ENCODE data around the gene ABCC8. TPM values are rescaled to one million over a fixed set of nuclear protein-coding genes. Genes with fewer than 3 reads are reported as not detected.

ABCC8 gene
- total and polyA plus RNA-seq, 2 of the 8 experiments (the other 6 are each of a cell fraction or from before 2014, with no cell fraction given) = 3.7 to 4.9 TPM

DNA sequence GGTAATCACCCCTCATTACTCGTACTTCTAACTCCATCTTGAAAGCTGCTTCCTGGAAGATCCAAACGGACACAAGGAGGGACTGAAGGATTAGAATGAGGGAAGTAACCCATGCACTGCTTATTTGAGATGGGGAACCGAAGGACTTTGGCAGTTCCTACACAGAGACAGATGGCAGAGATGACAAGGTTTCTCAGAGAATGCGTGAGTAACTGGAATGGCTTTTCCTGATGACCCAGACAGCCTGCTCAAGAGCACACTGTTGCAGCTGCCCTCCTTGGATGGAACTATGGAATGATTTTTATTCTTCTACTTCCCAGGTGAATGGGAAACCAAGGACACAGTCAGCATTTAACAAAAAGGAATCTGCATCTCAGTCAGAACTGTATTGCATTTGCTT, 95.5 kb downstream of the ABCC8 start:
- DNase-seq (ENCODE audit: low read depth in 1 of 2, low spot score in 2 of 2) (no peak), FAIRE-seq (no peak)
- no peaks in the 10 kb centered on the region for H3K36me3 ChIP-seq (ENCODE audit: control insufficient read depth in 2 of 4, insufficient read depth in 4 of 4, low read length in 3 of 4)
- H3K23me2 ChIP-seq (ENCODE audit: low read depth, low read length) = no peaks in the 10 kb centered on the region
- H3K9me3 ChIP-seq (ENCODE audit: insufficient read depth in 2 of 2, low read depth in 1 of 2, low read length in 1 of 2) = peaks cover 7 to 9% of the 10 kb centered on the region in 2 experiments; a peak in 2 of 4 replicates
- H3K18ac ChIP-seq (ENCODE audit: extremely low read depth, low read length) = no peak overlapping the region
- H3K27ac ChIP-seq (ENCODE audit: low read depth, low read length) = no peak overlapping the region
- no peak overlapping the region for H3K14ac ChIP-seq (ENCODE audit: insufficient read length)
- H2BK120ac ChIP-seq (replicated peaks; ENCODE audit: low read depth, low read length) = no peak overlapping the region
- ChIA-PET CTCF (ENCODE audit: partially characterized antibody) (interaction anchor here (0.9 to 38.8 kb wide), 8 partner anchors 14 to 152 kb away, joined by 3 to 1414 read pairs (median 32); partner anchors contain the start of gene ABCC8), POLR2A (ENCODE audit: partially characterized antibody) (interaction anchor here (0.6 kb wide), 1 partner anchor 28 kb away, joined by 3 read pairs; no protein-coding TSS in a partner anchor)
- no peak overlapping the region for H2BK12ac ChIP-seq (ENCODE audit: low read depth, low read length)
- H3K27me3 ChIP-seq (replicated peaks in 1 of 4; ENCODE audit: control insufficient read depth in 3 of 4, extremely low read depth in 1 of 4, insufficient read depth in 3 of 4, low read length in 3 of 4) = no peaks in the 10 kb centered on the region
- no peak overlapping the region for H2BK20ac ChIP-seq (ENCODE audit: low read length)
- H4K8ac ChIP-seq (ENCODE audit: extremely low read depth, insufficient read depth, low read length) = no peak overlapping the region
- no peak overlapping the region for H3K56ac ChIP-seq (replicated peaks; ENCODE audit: insufficient read length, low read depth, low read length)
- no peak overlapping the region for H3K4me3 ChIP-seq (ENCODE audit: extremely low read depth in 1 of 4, insufficient read depth in 2 of 4, low read depth in 3 of 4, low read length in 4 of 4)
- no peaks in the 10 kb centered on the region for H3K79me2 ChIP-seq (ENCODE audit: control insufficient read depth in 1 of 2, insufficient read depth in 2 of 2, low read length in 2 of 2)
- no peak overlapping the region for H2AK5ac ChIP-seq (ENCODE audit: low read depth, low read length)
- H3K4me2 ChIP-seq (ENCODE audit: insufficient read depth in 1 of 2, low read depth in 2 of 2, low read length in 2 of 2) = no peak overlapping the region
- no peak overlapping the region for H2BK5ac ChIP-seq (ENCODE audit: low read depth, low read length)
- H3K79me1 ChIP-seq (ENCODE audit: low read depth, low read length) = no peaks in the 10 kb centered on the region; the same call in 1 of the 2 replicates
- H3K4ac ChIP-seq (replicated peaks; ENCODE audit: insufficient read length, low read depth, low read length) = no peak overlapping the region
- H2AFZ ChIP-seq (ENCODE audit: low read length) = no peak overlapping the region
- no peak overlapping the region for H4K91ac ChIP-seq (replicated peaks; ENCODE audit: insufficient read length, low read length)
- H3K9ac ChIP-seq (replicated peaks in 1 of 4; ENCODE audit: extremely low read depth in 1 of 4, low read depth in 3 of 4, low read length in 3 of 4) = no peak overlapping the region
- H3K4me1 ChIP-seq (replicated peaks in 1 of 4; ENCODE audit: control insufficient read depth in 3 of 4, insufficient read depth in 4 of 4, low read length in 3 of 4) = 0 out of 7 replicates have a peak, but pooled peaks cover 0 to 4% (median 0%) of the 10 kb centered on the region in 4 experiments
- H4K20me1 ChIP-seq (replicated peaks in 1 of 2; ENCODE audit: control insufficient read depth in 1 of 2, insufficient read depth in 2 of 2, low read length in 2 of 2) = peaks cover 0 to 3% of the 10 kb centered on the region in 2 experiments
- H3K23ac ChIP-seq (ENCODE audit: insufficient read length) = no peak overlapping the region
- H2BK15ac ChIP-seq (ENCODE audit: low read length) = no peak overlapping the region
- H4K5ac ChIP-seq (ENCODE audit: insufficient read length, low read depth, low read length) = no peak overlapping the region
- 82% methylated on average over 4 of the region's 4 CpGs; no CpG with 5 or more reads in 1 of the 2 experiments for WGBS, 2 experiments (ENCODE audit: extremely low coverage in 1 of 2, insufficient coverage in 1 of 2, insufficient read length in 1 of 2, insufficient replicate concordance in 2 of 2, low coverage in 1 of 2, low lambda C conversion rate in 2 of 2, missing lambda C conversion rate in 1 of 2)
- no peak for TF ChIP-seq CREB1 (IDR thresholded peaks at IDR 0.05)
- no peak for TF ChIP-seq POLR2AphosphoS5 (IDR thresholded peaks at IDR 0.05; ENCODE audit: low read depth, low read length)
- no peak for TF ChIP-seq USF2 (IDR thresholded peaks at IDR 0.05; ENCODE audit: low read length)
- TF ChIP-seq SP2 (IDR thresholded peaks at IDR 0.05; ENCODE audit: low read length) = no peak
- TF ChIP-seq BACH1 (IDR thresholded peaks at IDR 0.05; ENCODE audit: low read length) = no peak
- TF ChIP-seq, protein P1, sequence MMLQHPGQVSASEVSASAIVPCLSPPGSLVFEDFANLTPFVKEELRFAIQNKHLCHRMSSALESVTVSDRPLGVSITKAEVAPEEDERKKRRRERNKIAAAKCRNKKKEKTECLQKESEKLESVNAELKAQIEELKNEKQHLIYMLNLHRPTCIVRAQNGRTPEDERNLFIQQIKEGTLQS (IDR thresholded peaks at IDR 0.05; ENCODE audit: insufficient read depth, low read depth, low read length) = no peak
- TF ChIP-seq EGR1 (IDR thresholded peaks at IDR 0.05; ENCODE audit: borderline replicate concordance, low read depth, low read length) = no peak
- no peak for TF ChIP-seq CEBPB (IDR thresholded peaks at IDR 0.05; ENCODE audit: low read depth, low read length)
- TF ChIP-seq NANOG (IDR thresholded peaks at IDR 0.05; ENCODE audit: insufficient read depth, low read depth, low read length, poor library complexity, severe bottlenecking) = no peak
- no peak for TF ChIP-seq GABPA (IDR thresholded peaks at IDR 0.05; ENCODE audit: borderline replicate concordance, insufficient read depth, low read length)
- TF ChIP-seq HDAC6 (IDR thresholded peaks at IDR 0.05; ENCODE audit: low read depth, low read length) = no peak
- no peak for TF ChIP-seq POU5F1 (IDR thresholded peaks at IDR 0.05; ENCODE audit: low read depth, low read length)
- no peak for TF ChIP-seq RBBP5 (IDR thresholded peaks at IDR 0.05; ENCODE audit: borderline replicate concordance, low read depth, low read length)
